OCI-LY7 (cell line): ENCODE results near the gene WDR26. TPM values are rescaled to one million over a fixed set of nuclear protein-coding genes. Genes with fewer than 3 reads are reported as not detected.
"Not testable (repeated sequence)": the region's sequence is repeated elsewhere in the genome, so short reads cannot be mapped to it uniquely, and the experiment has no call there.

Source experiments
- BruUV-seq: library from RNA; stranded (reverse); fragments of 400-500 nt; replicated peaks from 2 replicates; lab custom pipeline; 2021; lab: Mats Ljungman, UMichigan
- CTCF ChIA-PET: fragments of 300-600 bp; sonication (Branson Sonifier 250); formaldehyde crosslinking; loops from one replicate; lab custom pipeline; 2022; ENCODE audit warnings: antibody characterized with exemption; ENCODE audit not compliant: unreplicated experiment; lab: Charles Lee
- POLR2A ChIA-PET: fragments of 300-600 bp; sonication (Branson Sonifier 250); formaldehyde crosslinking; loops from one replicate; lab custom pipeline; 2022; ENCODE audit warnings: antibody characterized with exemption; lab: Charles Lee
- DNase-seq: peaks from one replicate; pipeline ENCODE4 v3.0.0-alpha.2; 2015; ENCODE audit warnings: low spot score
- H2AFZ ChIP-seq: fragments of 200-600 bp; sonication (generic), shearing (Covaris generic); 2 replicates; pipeline ENCODE4 v1.6.1; 2014; ENCODE audit warnings: mild to moderate bottlenecking, antibody characterized with exemption, low read length, moderate library complexity
- H3K27ac ChIP-seq: fragments of 200-600 bp; sonication (generic); 2 replicates; pipeline ENCODE4 v1.5.1; 2014; ENCODE audit warnings: mixed run types, low read depth, mild to moderate bottlenecking, moderate library complexity, low read length, inconsistent platforms; ENCODE audit not compliant: poor library complexity, severe bottlenecking
- H3K36me3 ChIP-seq: fragments of 200-600 bp; sonication (generic); 2 replicates; pipeline ENCODE4 v1.6.1; 2014; ENCODE audit warnings: mild to moderate bottlenecking, antibody characterized with exemption, low read length, moderate library complexity, mixed read lengths; ENCODE audit not compliant: insufficient read depth
- H3K4me1 ChIP-seq: fragments of 200-600 bp; sonication (generic); 2 replicates; pipeline ENCODE4 v1.5.1; 2014; ENCODE audit warnings: mild to moderate bottlenecking, low read length; ENCODE audit not compliant: insufficient read depth, poor library complexity, severe bottlenecking
- H3K4me2 ChIP-seq: fragments of 200-600 bp; sonication (generic); 2 replicates; pipeline ENCODE4 v1.6.1; 2014; ENCODE audit warnings: mild to moderate bottlenecking, low read length
- H3K4me3 ChIP-seq: fragments of 200-600 bp; sonication (generic); 2 replicates; pipeline ENCODE4 v1.5.1; 2014; ENCODE audit warnings: mild to moderate bottlenecking, low read depth, low read length; ENCODE audit not compliant: poor library complexity, severe bottlenecking
- H3K79me2 ChIP-seq: fragments of 200-600 bp; sonication (generic); 2 replicates; pipeline ENCODE4 v1.6.1; 2016; ENCODE audit warnings: low read depth, mild to moderate bottlenecking, low read length, moderate library complexity, mixed read lengths; ENCODE audit not compliant: insufficient read depth
- H3K9me2 ChIP-seq: fragments of 200-600 bp; sonication (generic); 2 replicates; pipeline ENCODE4 v1.6.1; 2016; ENCODE audit warnings: mild to moderate bottlenecking, low read length, mixed read lengths; ENCODE audit not compliant: insufficient read depth
- H3K9me3 ChIP-seq: fragments of 200-600 bp; sonication (generic); 2 replicates; pipeline ENCODE4 v1.6.1; 2014; ENCODE audit warnings: mild to moderate bottlenecking, mixed run types, low read length, mixed read lengths
- H4K20me1 ChIP-seq: fragments of 200-600 bp; sonication (generic); 2 replicates; pipeline ENCODE4 v1.6.1; 2014; ENCODE audit warnings: mild to moderate bottlenecking, antibody characterized with exemption, low read length, moderate library complexity, mixed read lengths; ENCODE audit not compliant: insufficient read depth
- CTCF ChIP-seq: fragments of 200-600 bp; sonication (generic); conservative IDR thresholded peaks from 2 replicates; pipeline ENCODE4 v1.5.1; 2014; ENCODE audit warnings: mild to moderate bottlenecking, antibody characterized with exemption, low read length, moderate library complexity, mixed read lengths
- EZH2phosphoT487 ChIP-seq: fragments of 200-600 bp; sonication (generic); IDR thresholded peaks from 2 replicates; pipeline ENCODE4 v1.6.1; 2018; ENCODE audit warnings: low read depth, borderline replicate concordance, mild to moderate bottlenecking, mixed run types, antibody characterized with exemption, low read length, moderate library complexity, mixed read lengths
- intact Hi-C: fragments of 100-400 bp; cut with micrococcal nuclease; formaldehyde crosslinking; loops from one replicate; pipeline ENCODE4 v1.10.0; 2022; ENCODE audit not compliant: unreplicated experiment
- total RNA-seq, 2 experiments: library from RNA; depleted of rRNA in 1 of 2; stranded (reverse); fragments of >200 nt in 1 of 2; shearing (Covaris generic) in 1 of 2; gene quantifications; 2 replicates each; pipeline ENCODE4 v1.2.3, GENCODE V29; 2014 to 2022

The WDR26 gene
- total RNA-seq, 2 experiments from 2014 or later = 32.0 to 77.5 TPM

GRCh38 chr1:224356685-224357625 lies 77.6 kb downstream of the WDR26 start, which contains the start of gene CNIH4:
TSS of gene CNIH4 (plus strand) at chr1:224356879. CDS start at chr1:224356925, 46 bp downstream.
- peaks cover 7% of the 10 kb centered on the region; the same call in 1 of the 2 replicates for H3K36me3 ChIP-seq
- H4K20me1 ChIP-seq = 0 out of 2 replicates have a peak, but pooled peaks cover 7% of the 10 kb centered on the region
- intact Hi-C loops = loop anchor here (1.0 to 5.0 kb wide), 2 partner anchors 27 to 75 kb away; partner anchors contain the start of genes NVL and WDR26
- BruUV-seq = no TSS peak
- peak within 1 kb of the TSS; percentile 77 for H3K4me3 ChIP-seq
- peak within 1 kb of the TSS; percentile 55 for H2AFZ ChIP-seq
- peaks cover 11% of the 10 kb centered on the region for H3K4me1 ChIP-seq
- peak; percentile 97 for DNase-seq
- H3K27ac ChIP-seq = peak within 1 kb of the TSS; percentile 31
- no peaks in the 10 kb centered on the region for H3K9me2 ChIP-seq
- H3K79me2 ChIP-seq = peaks cover 30% of the 10 kb centered on the region; the same call in 1 of the 2 replicates
- POLR2A ChIA-PET = interaction anchor here (0.6 to 3.8 kb wide), 9 partner anchors 9 to 1778 kb away, joined by 3 to 13 read pairs (median 4); no protein-coding TSS in a partner anchor
- TF ChIP-seq EZH2phosphoT487 (no peak), CTCF (no peak)
- CTCF ChIA-PET = no interaction called here
- H3K9me3 ChIP-seq = no peaks in the 10 kb centered on the region
- peak within 1 kb of the TSS; percentile 91 for H3K4me2 ChIP-seq

- Histone ChIP-seq H3K79me2 (peaks cover 20% of the 10 kb centered on the region; the same call in 1 of the 2 replicates), H3K27ac (no peak overlapping the region), H3K9me3 (no peaks in the 10 kb centered on the region), H2AFZ (no peak overlapping the region), H3K36me3 (no peaks in the 10 kb centered on the region), H3K9me2 (no peaks in the 10 kb centered on the region), H3K4me3 (no peak overlapping the region), H3K4me1 (peaks cover 11% of the 10 kb centered on the region), H4K20me1 (0 out of 2 replicates have a peak, but pooled peaks cover 7% of the 10 kb centered on the region), H3K4me2 (no peak overlapping the region)
- intact Hi-C loops = no loop called here
- BruUV-seq = no TSS peak
- POLR2A ChIA-PET = no interaction called here
- CTCF ChIA-PET = no interaction called here
- TF ChIP-seq EZH2phosphoT487 (no peak), CTCF (no peak)
- no peak for DNase-seq
These were observed 80.3 kb downstream of the WDR26 start for GRCh38 chr1:224353975-224354925.

GRCh38 chr1:224352436-224353085 lies 82.0 kb downstream of the WDR26 start:
- intact Hi-C loops, H3K36me3 ChIP-seq, BruUV-seq, H3K79me2 ChIP-seq, DNase-seq, H3K9me2 ChIP-seq, H4K20me1 ChIP-seq, H3K4me3 ChIP-seq, H3K4me1 ChIP-seq, H2AFZ ChIP-seq, CTCF ChIA-PET, H3K4me2 ChIP-seq, H3K9me3 ChIP-seq, H3K27ac ChIP-seq: not testable (repeated sequence)
- POLR2A ChIA-PET = interaction anchor here (0.6 to 1.6 kb wide), 4 partner anchors 10 to 80 kb away, joined by 3 to 7 read pairs (median 4); no protein-coding TSS in a partner anchor

GRCh38 chr1:224349716-224350115 lies 84.9 kb downstream of the WDR26 start:
- H3K4me2 ChIP-seq, H3K9me2 ChIP-seq, H4K20me1 ChIP-seq, H3K4me1 ChIP-seq, intact Hi-C loops, DNase-seq, H2AFZ ChIP-seq, H3K36me3 ChIP-seq, H3K27ac ChIP-seq, H3K4me3 ChIP-seq, H3K79me2 ChIP-seq, CTCF ChIA-PET, BruUV-seq, POLR2A ChIA-PET, H3K9me3 ChIP-seq: not testable (repeated sequence)
